ENCODE measurements around the gene S100G.

DNA sequence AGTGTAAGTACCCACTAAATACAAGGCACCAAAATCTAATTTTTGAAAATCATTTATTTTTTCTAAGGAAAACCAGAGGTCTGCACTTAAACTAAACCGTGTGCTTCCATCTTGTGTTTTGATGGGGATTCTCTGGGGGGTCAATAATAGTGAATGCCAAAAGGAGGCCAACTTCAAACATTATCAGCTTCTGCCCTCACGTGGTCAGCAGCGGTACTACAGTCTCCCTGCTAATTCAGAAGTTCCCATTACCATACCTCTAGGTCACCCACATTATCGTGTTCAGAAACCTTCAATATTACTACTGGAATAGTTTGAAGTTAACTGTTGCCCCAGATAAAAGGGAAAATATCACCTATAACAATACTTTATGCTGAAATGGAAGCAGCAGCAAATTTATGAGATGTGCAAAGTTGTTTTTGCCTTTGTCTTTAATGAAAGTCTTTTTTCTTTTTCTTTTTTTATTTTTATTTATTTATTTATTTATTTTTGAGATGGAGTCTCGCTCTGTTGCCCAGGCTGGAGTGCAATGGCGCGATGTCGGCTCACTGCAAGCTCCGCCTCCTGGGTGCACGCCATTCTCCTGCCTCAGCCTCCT lies 45.2 kb downstream of the S100G start:
- TF ChIP-seq, protein P1, sequence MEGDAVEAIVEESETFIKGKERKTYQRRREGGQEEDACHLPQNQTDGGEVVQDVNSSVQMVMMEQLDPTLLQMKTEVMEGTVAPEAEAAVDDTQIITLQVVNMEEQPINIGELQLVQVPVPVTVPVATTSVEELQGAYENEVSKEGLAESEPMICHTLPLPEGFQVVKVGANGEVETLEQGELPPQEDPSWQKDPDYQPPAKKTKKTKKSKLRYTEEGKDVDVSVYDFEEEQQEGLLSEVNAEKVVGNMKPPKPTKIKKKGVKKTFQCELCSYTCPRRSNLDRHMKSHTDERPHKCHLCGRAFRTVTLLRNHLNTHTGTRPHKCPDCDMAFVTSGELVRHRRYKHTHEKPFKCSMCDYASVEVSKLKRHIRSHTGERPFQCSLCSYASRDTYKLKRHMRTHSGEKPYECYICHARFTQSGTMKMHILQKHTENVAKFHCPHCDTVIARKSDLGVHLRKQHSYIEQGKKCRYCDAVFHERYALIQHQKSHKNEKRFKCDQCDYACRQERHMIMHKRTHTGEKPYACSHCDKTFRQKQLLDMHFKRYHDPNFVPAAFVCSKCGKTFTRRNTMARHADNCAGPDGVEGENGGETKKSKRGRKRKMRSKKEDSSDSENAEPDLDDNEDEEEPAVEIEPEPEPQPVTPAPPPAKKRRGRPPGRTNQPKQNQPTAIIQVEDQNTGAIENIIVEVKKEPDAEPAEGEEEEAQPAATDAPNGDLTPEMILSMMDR (IDR thresholded peaks at IDR 0.05), result peak; percentile 59 to 73 (median 68)
- no peak for TF ChIP-seq POLR2A (IDR thresholded peaks at IDR 0.05)
